Subcutaneous abdominal adipose tissue (tissue), 5 donors: ENCODE results near the gene ZNF684.
"Not testable (repeated sequence)": the region's sequence is repeated elsewhere in the genome, so short reads cannot be mapped to it uniquely, and the experiment has no call there.

Experiments used
- H3K27ac ChIP-seq: one replicate; pipeline ENCODE4 v1.7.0; 2013; ENCODE audit warnings: low read depth, mild to moderate bottlenecking, inconsistent platforms, low read length, moderate library complexity
- H3K27me3 ChIP-seq, 5 donors: one replicate each; pipeline ENCODE4 v1.7.0; 2013; ENCODE audit warnings: low read length in 5 of 5, inconsistent platforms in 1 of 5; ENCODE audit not compliant: control insufficient read depth in 5 of 5, insufficient read depth in 4 of 5
- H3K36me3 ChIP-seq, 5 donors: one replicate each; pipeline ENCODE4 v1.7.0; 2013; ENCODE audit warnings: low read length in 5 of 5; ENCODE audit not compliant: control insufficient read depth in 5 of 5, insufficient read depth in 5 of 5
- H3K4me1 ChIP-seq, 5 donors: one replicate each; pipeline ENCODE4 v1.7.0; 2013; ENCODE audit warnings: low read length in 5 of 5, mild to moderate bottlenecking in 3 of 5, moderate library complexity in 1 of 5; ENCODE audit not compliant: control insufficient read depth in 5 of 5, insufficient read depth in 5 of 5
- H3K4me3 ChIP-seq, 5 donors: one replicate each; pipeline ENCODE4 v1.7.0; 2013; ENCODE audit warnings: low read length in 5 of 5, low read depth in 1 of 5
- H3K9ac ChIP-seq, 5 donors: one replicate each; pipeline ENCODE4 v1.7.0; 2013; ENCODE audit warnings: low read length in 5 of 5, mild to moderate bottlenecking in 4 of 5, moderate library complexity in 3 of 5
- H3K9me3 ChIP-seq, 5 donors: one replicate each; pipeline ENCODE4 v1.7.0; 2013; ENCODE audit warnings: low read length in 5 of 5; ENCODE audit not compliant: control insufficient read depth in 5 of 5
- donor health status: healthy.
- donor health status: healthy.
- donor health status: healthy.
- donor health status: healthy.
- donor health status: healthy.

The ZNF684 gene

GRCh38 chr1:40534589-40534988 is 3.2 kb downstream of the ZNF684 start:
- Histone ChIP-seq H3K9ac (no peak overlapping the region), H3K9me3 (no peaks in the 10 kb centered on the region), H3K27me3 (no peaks in the 10 kb centered on the region), H3K4me1 (peaks cover 2 to 22% (median 19%) of the 10 kb centered on the region in 5 donors), H3K4me3 (no peak overlapping the region), H3K36me3 (peaks cover 0 to 3% (median 0%) of the 10 kb centered on the region in 5 donors), H3K27ac (no peak overlapping the region)

GRCh38 chr1:40535732-40536131 is 4.3 kb downstream of the ZNF684 start:
- H3K27ac ChIP-seq: no peak overlapping the region
- H3K4me3 ChIP-seq: no peak overlapping the region
- no peaks in the 10 kb centered on the region for H3K9me3 ChIP-seq
- H3K4me1 ChIP-seq: peaks cover 2 to 19% (median 17%) of the 10 kb centered on the region in 5 donors
- H3K27me3 ChIP-seq: no peaks in the 10 kb centered on the region
- H3K36me3 ChIP-seq: peaks cover 0 to 7% (median 5%) of the 10 kb centered on the region in 5 donors
- H3K9ac ChIP-seq: no peak overlapping the region

GRCh38 chr1:40539338-40539737 is 7.9 kb downstream of the ZNF684 start:
- Histone ChIP-seq H3K9me3 (no peaks in the 10 kb centered on the region), H3K36me3 (peaks cover 15 to 29% (median 18%) of the 10 kb centered on the region in 5 donors), H3K9ac (no peak overlapping the region), H3K27me3 (no peaks in the 10 kb centered on the region), H3K4me3 (no peak overlapping the region), H3K27ac (no peak overlapping the region), H3K4me1 (no peaks in the 10 kb centered on the region)

- Histone ChIP-seq H3K4me3 (peak overlapping the region in 1 of 5 donors; percentile 57), H3K9ac (no peak overlapping the region), H3K4me1 (no peaks in the 10 kb centered on the region), H3K36me3 (peaks cover 27 to 38% (median 35%) of the 10 kb centered on the region in 5 donors), H3K27me3 (no peaks in the 10 kb centered on the region), H3K27ac (no peak overlapping the region), H3K9me3 (peaks cover 6 to 18% (median 13%) of the 10 kb centered on the region in 5 donors)
Observed at GRCh38 chr1:40546957-40547356, 15.5 kb downstream of the ZNF684 start.

GRCh38 chr1:40553017-40553416 is 21.6 kb downstream of the ZNF684 start:
- Histone ChIP-seq H3K36me3 (no peaks in the 10 kb centered on the region), H3K27ac (no peak overlapping the region), H3K9me3 (no peaks in the 10 kb centered on the region), H3K4me3 (no peak overlapping the region), H3K4me1 (no peaks in the 10 kb centered on the region), H3K9ac (no peak overlapping the region), H3K27me3 (no peaks in the 10 kb centered on the region)

DNA sequence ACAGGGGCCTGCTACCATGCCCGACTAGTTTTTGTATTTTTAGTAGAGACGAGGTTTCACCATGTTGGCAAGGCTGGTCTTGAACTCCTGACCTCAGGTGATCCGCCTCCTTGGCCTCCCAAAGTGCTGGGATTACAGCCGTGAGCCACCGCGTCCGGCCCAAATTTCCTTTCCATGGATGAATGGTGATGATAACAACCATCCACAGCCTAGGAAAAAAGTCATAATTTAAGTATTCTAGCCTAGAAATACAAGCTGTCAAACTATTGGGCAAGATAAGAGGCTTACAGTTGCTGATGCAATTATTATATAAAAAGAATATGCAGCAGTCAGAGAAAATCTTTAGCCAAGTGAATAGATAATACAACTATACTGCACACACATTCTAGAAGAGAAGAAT is 23.4 kb downstream of the ZNF684 start:
- H3K27ac ChIP-seq, H3K4me1 ChIP-seq, H3K4me3 ChIP-seq, H3K27me3 ChIP-seq, H3K9me3 ChIP-seq, H3K36me3 ChIP-seq, H3K9ac ChIP-seq: not testable (repeated sequence)

DNA sequence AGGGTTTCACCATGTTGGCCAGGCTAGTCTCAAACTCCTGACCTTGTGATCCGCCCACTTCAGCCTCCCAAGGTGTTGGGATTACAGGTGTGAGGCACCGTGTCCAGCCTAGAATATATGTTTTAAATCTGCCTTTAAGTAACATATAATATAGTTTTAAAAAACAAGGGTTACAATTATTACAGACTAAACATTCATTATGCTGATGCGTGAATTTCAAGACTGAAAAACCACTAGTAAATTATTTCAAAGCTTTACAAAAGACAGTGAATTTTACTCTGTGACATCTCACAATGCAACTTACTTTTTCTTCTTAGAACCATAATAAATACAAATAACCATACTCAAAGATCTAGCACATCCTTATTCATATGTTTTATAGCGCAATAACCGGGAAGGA is 24.7 kb downstream of the ZNF684 start:
- H3K9me3 ChIP-seq: no peaks in the 10 kb centered on the region
- no peaks in the 10 kb centered on the region for H3K4me1 ChIP-seq
- H3K9ac ChIP-seq: no peak overlapping the region
- H3K36me3 ChIP-seq: no peaks in the 10 kb centered on the region
- no peak overlapping the region for H3K4me3 ChIP-seq
- no peaks in the 10 kb centered on the region for H3K27me3 ChIP-seq
- H3K27ac ChIP-seq: no peak overlapping the region

GRCh38 chr1:40558241-40558640 is 26.8 kb downstream of the ZNF684 start:
- not testable (repeated sequence) for H3K36me3 ChIP-seq, H3K27ac ChIP-seq, H3K4me1 ChIP-seq, H3K9ac ChIP-seq, H3K9me3 ChIP-seq, H3K27me3 ChIP-seq, H3K4me3 ChIP-seq

DNA sequence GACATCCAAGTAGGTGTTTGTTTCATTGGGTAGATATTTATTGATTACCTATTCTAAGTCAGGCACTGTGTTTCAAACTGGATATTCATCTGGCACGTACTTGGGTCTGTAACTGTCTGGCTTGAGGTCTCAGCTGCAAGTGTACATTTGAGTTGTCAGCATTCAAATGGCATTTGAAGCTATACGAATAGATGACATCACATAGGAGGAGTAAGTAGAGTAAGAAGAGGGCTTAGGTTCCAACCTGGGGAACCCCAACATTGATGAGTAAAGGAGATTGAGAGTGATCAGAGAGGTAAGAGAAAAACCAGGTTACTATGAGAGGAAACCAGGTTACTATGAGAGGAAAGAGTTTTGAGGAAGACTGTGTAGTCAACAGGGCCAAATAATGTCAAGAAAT is 30.7 kb downstream of the ZNF684 start:
- H3K27ac ChIP-seq: no peak overlapping the region
- no peak overlapping the region for H3K9ac ChIP-seq
- H3K9me3 ChIP-seq: no peaks in the 10 kb centered on the region
- H3K27me3 ChIP-seq: no peaks in the 10 kb centered on the region
- H3K4me1 ChIP-seq: no peaks in the 10 kb centered on the region
- no peak overlapping the region for H3K4me3 ChIP-seq
- H3K36me3 ChIP-seq: no peaks in the 10 kb centered on the region

DNA sequence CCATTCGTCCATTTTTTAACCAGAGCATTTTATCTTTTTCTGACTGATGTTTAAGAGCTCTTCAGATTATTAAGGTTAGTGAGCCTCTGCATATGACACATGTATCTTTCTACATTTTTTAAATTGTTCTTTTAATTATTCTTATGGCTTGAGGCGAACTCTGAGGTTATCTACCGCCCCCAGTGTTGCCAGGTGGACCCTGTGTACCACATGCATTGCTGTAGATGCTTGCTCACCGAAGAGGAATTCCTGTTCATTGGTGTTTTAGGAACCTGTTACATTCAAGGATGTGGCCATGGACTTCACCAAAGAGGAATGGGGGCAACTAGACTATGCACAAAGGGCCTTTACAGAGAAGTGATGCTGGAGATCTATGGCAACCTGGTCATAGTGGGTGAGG is 31.8 kb downstream of the ZNF684 start:
- Histone ChIP-seq H3K9me3 (no peaks in the 10 kb centered on the region), H3K4me3 (no peak overlapping the region), H3K36me3 (no peaks in the 10 kb centered on the region), H3K27ac (no peak overlapping the region), H3K27me3 (no peaks in the 10 kb centered on the region), H3K9ac (no peak overlapping the region), H3K4me1 (no peaks in the 10 kb centered on the region)

GRCh38 chr1:40564506-40564905 is 33.1 kb downstream of the ZNF684 start:
- Histone ChIP-seq H3K9ac (no peak overlapping the region), H3K9me3 (no peaks in the 10 kb centered on the region), H3K4me3 (no peak overlapping the region), H3K27ac (no peak overlapping the region), H3K27me3 (no peaks in the 10 kb centered on the region), H3K4me1 (no peaks in the 10 kb centered on the region), H3K36me3 (no peaks in the 10 kb centered on the region)
